Activated B cell treated with CpG ODN at 0.5 μM for 24 hours (primary cell): Measurements from ENCODE around the gene ENOX1. TPM values are rescaled to one million over a fixed set of nuclear protein-coding genes. Genes with fewer than 3 reads are reported as not detected.

ENCODE experiments used
- ATAC-seq: fragments of 200-7000 bp; cut with Tn5 transposase; one replicate; pipeline ENCODE4 v1.10.0; 2021; ENCODE audit warnings: low read depth, mild to moderate bottlenecking, moderate library complexity
- CTCF ChIA-PET: fragments of 350-600 bp; sonication (Branson Sonifier 250); formaldehyde crosslinking; loops from one replicate; lab custom pipeline; 2021; ENCODE audit warnings: antibody characterized with exemption; lab: Charles Lee
- POLR2A ChIA-PET: fragments of 350-600 bp; sonication (Branson Sonifier 250); formaldehyde crosslinking; loops from one replicate; lab custom pipeline; 2021; ENCODE audit warnings: antibody characterized with exemption; lab: Charles Lee
- DNase-seq: peaks from one replicate; pipeline ENCODE4 v3.0.0; 2022
- H3K27ac Mint-ChIP-seq: one replicate; pipeline ENCODE4 v1.8.0; 2020; ENCODE audit warnings: mixed read lengths
- H3K27me3 Mint-ChIP-seq: one replicate; pipeline ENCODE4 v1.8.0; 2021; ENCODE audit warnings: mixed read lengths
- H3K36me3 Mint-ChIP-seq: one replicate; pipeline ENCODE4 v1.8.0; 2021; ENCODE audit warnings: low read depth, mixed read lengths
- H3K4me1 Mint-ChIP-seq: one replicate; pipeline ENCODE4 v1.8.0; 2021; ENCODE audit warnings: mixed read lengths
- H3K4me3 Mint-ChIP-seq: one replicate; pipeline ENCODE4 v1.8.0; 2020; ENCODE audit warnings: mild to moderate bottlenecking, mixed read lengths
- H3K9me3 Mint-ChIP-seq: one replicate; pipeline ENCODE4 v1.8.0; 2020; ENCODE audit warnings: mixed read lengths
- CTCF ChIP-seq: fragments of 200-600 bp; IDR thresholded peaks from one replicate; pipeline ENCODE4 v1.8.0; 2022; ENCODE audit warnings: antibody characterized with exemption, mild to moderate bottlenecking
- intact Hi-C: fragments of 100-400 bp; cut with micrococcal nuclease; formaldehyde crosslinking; loops from one replicate; pipeline ENCODE4 v1.15.1; 2024
- total RNA-seq: library from RNA; stranded (reverse); gene quantifications from 2 replicates; pipeline ENCODE4 v1.2.3, GENCODE V29; 2022

The ENOX1 gene
- total RNA-seq, 1 donor from 2014 or later = not detected

DNA sequence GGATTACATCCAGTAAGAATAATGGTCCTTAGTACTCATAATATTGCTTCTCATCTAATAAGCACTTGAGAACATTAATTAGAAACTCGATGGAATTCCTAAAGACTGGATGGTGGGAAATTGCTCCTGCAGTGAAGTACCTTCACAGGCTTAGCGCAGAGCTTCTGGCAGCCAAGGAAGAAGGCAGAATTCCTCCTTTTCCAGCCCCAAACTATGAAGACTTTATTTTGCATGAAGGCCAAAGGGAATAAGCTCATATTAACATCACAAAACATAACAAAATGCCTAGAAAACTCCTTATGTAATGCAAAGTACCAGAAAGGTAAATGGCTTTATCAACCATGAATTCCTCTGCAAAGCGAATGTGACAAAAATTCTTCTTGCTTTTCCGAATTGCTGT is 427.2 kb downstream of the ENOX1 start:
- Mint-ChIP-seq H3K4me3 (no peak overlapping the region), H3K27ac (no peak overlapping the region), H3K27me3 (no peaks in the 10 kb centered on the region), H3K9me3 (no peaks in the 10 kb centered on the region), H3K36me3 (no peaks in the 10 kb centered on the region), H3K4me1 (peaks cover 7% of the 10 kb centered on the region)
- DNase-seq (no peak), ATAC-seq (no peak)
- ChIA-PET CTCF (no interaction called here), POLR2A (no interaction called here)
- no peak for TF ChIP-seq CTCF
- intact Hi-C loops = no loop called here

DNA sequence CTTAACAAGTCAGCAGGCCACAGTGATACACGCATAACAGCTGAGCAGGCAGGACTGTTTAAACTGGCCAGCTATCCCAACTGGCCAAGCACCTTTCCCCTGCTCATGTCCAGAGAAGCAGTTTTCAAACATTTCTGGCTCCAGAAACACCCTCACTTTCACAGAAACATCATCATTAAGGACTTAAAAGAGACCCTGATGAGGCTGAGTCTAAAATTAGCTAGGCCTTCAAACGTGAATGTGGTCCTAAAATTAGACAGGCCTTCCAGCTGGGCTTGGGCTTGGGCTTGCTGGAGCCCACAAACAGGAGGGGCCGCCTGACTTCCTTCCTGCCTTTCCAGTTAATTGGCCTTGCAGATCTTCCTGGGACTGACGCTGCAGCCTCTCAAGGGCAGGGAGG is 429.2 kb downstream of the ENOX1 start:
- intact Hi-C loops = no loop called here
- Mint-ChIP-seq H3K36me3 (no peaks in the 10 kb centered on the region), H3K4me1 (peaks cover 7% of the 10 kb centered on the region), H3K27me3 (no peaks in the 10 kb centered on the region), H3K4me3 (no peak overlapping the region), H3K27ac (no peak overlapping the region), H3K9me3 (no peaks in the 10 kb centered on the region)
- POLR2A ChIA-PET = no interaction called here
- no peak for DNase-seq
- CTCF ChIA-PET = no interaction called here
- ATAC-seq = no peak
- no peak for TF ChIP-seq CTCF

- H3K4me1 Mint-ChIP-seq = peaks cover 7% of the 10 kb centered on the region
- no peaks in the 10 kb centered on the region for H3K9me3 Mint-ChIP-seq
- no peak for TF ChIP-seq CTCF
- H3K27me3 Mint-ChIP-seq = peaks cover 3% of the 10 kb centered on the region
- intact Hi-C loops = no loop called here
- H3K36me3 Mint-ChIP-seq = no peaks in the 10 kb centered on the region
- no peak overlapping the region for H3K27ac Mint-ChIP-seq
- ATAC-seq = no peak
- ChIA-PET POLR2A (no interaction called here), CTCF (no interaction called here)
- no peak for DNase-seq
- H3K4me3 Mint-ChIP-seq = no peak overlapping the region
Observed at GRCh38 chr13:43356567-43356966, 430.2 kb downstream of the ENOX1 start.

DNA sequence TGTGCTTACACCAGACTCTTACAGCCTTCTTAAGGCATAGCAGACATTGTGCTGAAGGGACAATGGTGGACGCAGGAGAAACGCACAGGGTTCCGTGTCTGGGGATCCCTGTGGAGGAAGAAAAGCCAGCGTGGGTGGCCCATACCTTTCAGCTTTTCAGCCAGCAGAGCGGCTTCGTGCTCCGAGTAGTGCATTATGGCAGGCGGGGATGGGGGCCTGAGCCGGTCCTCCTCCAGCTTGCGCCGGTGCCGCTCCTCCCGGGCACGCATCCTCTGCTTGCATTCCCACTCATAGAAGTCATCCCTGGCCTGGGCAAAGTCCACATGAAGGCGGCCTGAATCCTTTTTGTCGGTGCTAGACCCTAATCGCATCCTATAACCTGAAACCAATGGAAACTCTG is 431.0 kb downstream of the ENOX1 start:
- DNase-seq (no peak), ATAC-seq (no peak)
- H3K9me3 Mint-ChIP-seq = no peaks in the 10 kb centered on the region
- no peak overlapping the region for H3K4me3 Mint-ChIP-seq
- H3K27me3 Mint-ChIP-seq = peaks cover 3% of the 10 kb centered on the region
- intact Hi-C loops = no loop called here
- POLR2A ChIA-PET = no interaction called here
- peaks cover 7% of the 10 kb centered on the region for H3K4me1 Mint-ChIP-seq
- CTCF ChIA-PET = no interaction called here
- no peak for TF ChIP-seq CTCF
- no peak overlapping the region for H3K27ac Mint-ChIP-seq
- H3K36me3 Mint-ChIP-seq = no peaks in the 10 kb centered on the region

DNA sequence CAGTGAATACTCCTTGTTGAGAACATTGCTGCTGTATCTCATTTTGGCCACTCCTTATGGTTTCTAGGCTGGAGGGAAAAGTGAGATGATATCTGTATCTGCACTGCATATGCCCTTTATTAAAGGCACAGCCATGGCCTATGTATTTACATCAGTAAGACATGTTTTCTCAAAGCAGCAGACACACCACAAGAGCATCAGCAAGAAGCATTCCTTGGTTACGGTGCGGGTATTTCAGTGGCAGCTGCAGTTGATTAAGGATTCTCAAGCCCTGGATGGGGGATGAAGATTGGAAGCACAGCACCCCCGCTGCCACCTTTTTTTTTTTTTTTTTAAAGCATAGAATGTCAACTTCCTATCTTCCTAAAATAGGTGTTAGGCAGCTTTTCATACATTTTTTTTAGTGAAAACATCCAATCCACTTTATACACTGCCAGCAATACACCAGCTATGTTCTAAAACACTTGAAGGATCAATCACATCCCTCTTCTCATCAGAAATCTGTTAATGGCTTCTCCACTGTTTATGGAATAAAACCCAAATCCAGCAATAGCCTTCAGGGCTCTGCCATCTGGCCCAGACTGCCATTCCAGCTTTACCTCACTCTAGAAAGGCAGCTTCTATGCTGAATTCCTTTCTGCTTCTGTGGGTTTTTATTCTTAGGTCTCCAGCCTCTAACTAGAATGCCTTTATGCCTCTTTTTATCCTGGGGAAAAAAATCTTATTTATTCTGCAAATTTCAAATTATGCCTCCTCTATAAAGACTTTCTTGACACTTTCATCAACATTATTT is 432.4 kb downstream of the ENOX1 start:
- peaks cover 7% of the 10 kb centered on the region for H3K4me1 Mint-ChIP-seq
- intact Hi-C loops = no loop called here
- ATAC-seq (no peak), DNase-seq (no peak)
- no peaks in the 10 kb centered on the region for H3K9me3 Mint-ChIP-seq
- no peak for TF ChIP-seq CTCF
- no peaks in the 10 kb centered on the region for H3K36me3 Mint-ChIP-seq
- POLR2A ChIA-PET = no interaction called here
- CTCF ChIA-PET = no interaction called here
- H3K27ac Mint-ChIP-seq = no peak overlapping the region
- H3K4me3 Mint-ChIP-seq = no peak overlapping the region
- H3K27me3 Mint-ChIP-seq = peaks cover 3% of the 10 kb centered on the region
